HepG2 (cell line): ENCODE results near the gene SIT1. TPM values are rescaled to one million over a fixed set of nuclear protein-coding genes. Genes with fewer than 3 reads are reported as not detected.

ENCODE experiments used
- CEBPB ChIP-seq: IDR thresholded peaks from 2 replicates; pipeline ENCODE4 v1.6.1; 2011; ENCODE audit warnings: low read depth, low read length, improper control_type of control experiment, borderline replicate concordance
- CEBPZ ChIP-seq: IDR thresholded peaks from 2 replicates; pipeline ENCODE4 v1.6.1; 2012; ENCODE audit warnings: low read length, improper control_type of control experiment
- CREM ChIP-seq, 2 experiments: sonication (generic) in 1 of 2; formaldehyde crosslinking in 1 of 2; IDR thresholded peaks; 2 replicates each; pipeline versions ENCODE4 v1.4.0 to v1.6.1; 2016 to 2020; ENCODE audit warnings: antibody characterized with exemption in 1 of 2, mild to moderate bottlenecking in 1 of 2, missing genetic modification reagents in 1 of 2
- ELF4 ChIP-seq: sonication (generic); formaldehyde crosslinking; IDR thresholded peaks from 2 replicates; pipeline ENCODE4 v1.5.0; 2020; ENCODE audit warnings: missing genetic modification reagents, mild to moderate bottlenecking, moderate library complexity, borderline replicate concordance
- FOXJ3 ChIP-seq: sonication (generic); formaldehyde crosslinking; IDR thresholded peaks from 2 replicates; pipeline ENCODE4 v1.4.0; 2020; ENCODE audit warnings: missing genetic modification reagents, mild to moderate bottlenecking, borderline replicate concordance
- HMGXB3 ChIP-seq: sonication (generic); formaldehyde crosslinking; IDR thresholded peaks from 2 replicates; pipeline ENCODE4 v1.4.0; 2020; ENCODE audit warnings: missing genetic modification reagents, borderline replicate concordance
- HNF4A ChIP-seq: sonication (generic); formaldehyde crosslinking; IDR thresholded peaks from 2 replicates; pipeline ENCODE4 v1.4.0; 2020; ENCODE audit warnings: missing genetic modification reagents
- MAFF ChIP-seq: IDR thresholded peaks from 2 replicates; pipeline ENCODE4 v1.6.1; 2011; ENCODE audit warnings: low read depth, low read length, improper control_type of control experiment
- SRSF9 ChIP-seq: fragments of 200-400 bp; formaldehyde crosslinking; IDR thresholded peaks from 2 replicates; pipeline ENCODE4 v1.6.1; 2018; ENCODE audit warnings: borderline replicate concordance, mild to moderate bottlenecking, low read depth, low read length; ENCODE audit not compliant: insufficient read depth, poor library complexity, severe bottlenecking
- TBX3 ChIP-seq: fragments of 450-650 bp; IDR thresholded peaks from 2 replicates; pipeline ENCODE4 v1.6.1; 2017; ENCODE audit warnings: antibody characterized with exemption, mild to moderate bottlenecking, inconsistent platforms, borderline replicate concordance
- TRAFD1 ChIP-seq: sonication (generic); formaldehyde crosslinking; IDR thresholded peaks from 2 replicates; pipeline ENCODE4 v1.5.1; 2020; ENCODE audit warnings: missing genetic modification reagents, mild to moderate bottlenecking, borderline replicate concordance
- ZFP41 ChIP-seq: sonication (generic); formaldehyde crosslinking; IDR thresholded peaks from 2 replicates; pipeline ENCODE4 v1.4.0; 2020; ENCODE audit warnings: mild to moderate bottlenecking, missing genetic modification reagents, borderline replicate concordance
- ZFX ChIP-seq: sonication (generic); formaldehyde crosslinking; IDR thresholded peaks from 2 replicates; pipeline ENCODE4 v1.4.0; 2020; ENCODE audit warnings: mild to moderate bottlenecking, low read depth, missing genetic modification reagents, moderate library complexity
- ZMYM3 ChIP-seq: sonication (generic); formaldehyde crosslinking; IDR thresholded peaks from 2 replicates; pipeline ENCODE4 v1.5.1; 2020; ENCODE audit warnings: mild to moderate bottlenecking, missing genetic modification reagents
- ZNF20 ChIP-seq: sonication (generic); formaldehyde crosslinking; IDR thresholded peaks from 2 replicates; pipeline ENCODE4 v1.4.0; 2020; ENCODE audit warnings: mild to moderate bottlenecking, moderate library complexity, missing genetic modification reagents
- ZNF263 ChIP-seq: sonication (generic); formaldehyde crosslinking; IDR thresholded peaks from 2 replicates; pipeline ENCODE4 v1.4.0; 2020; ENCODE audit warnings: missing genetic modification reagents
- polyA plus RNA-seq, 8 experiments: library from polyadenylated mRNA; depleted of rRNA in 3 of 8; stranded (reverse) in 7 of 8; unstranded in 1 of 8; fragments of >200 nt; fragmentation: Illumina TruSeq in 4 of 8; extraction: Trizol in 4 of 8; gene quantifications; 2 replicates each; pipeline versions ENCODE4 v1.2.1 to v1.2.3, GENCODE V29; 2011 to 2016; ENCODE audit warnings: low read depth in 4 of 8, missing spikeins in 1 of 8, mixed read lengths in 1 of 8; ENCODE audit not compliant: insufficient read depth in 1 of 8
- total RNA-seq, 5 experiments: library from RNA; depleted of rRNA; stranded (reverse); fragments of >200 nt; fragmentation: Illumina TruSeq; extraction: Trizol; gene quantifications; 2 replicates each; pipeline ENCODE4 v1.2.3, GENCODE V29; 2016; ENCODE audit warnings: low read depth in 1 of 5

The SIT1 gene
- total and polyA plus RNA-seq, 2 of the 13 experiments (the other 11 are each of a cell fraction or from before 2014, with no cell fraction given): 0.09 to 6.7 TPM

DNA sequence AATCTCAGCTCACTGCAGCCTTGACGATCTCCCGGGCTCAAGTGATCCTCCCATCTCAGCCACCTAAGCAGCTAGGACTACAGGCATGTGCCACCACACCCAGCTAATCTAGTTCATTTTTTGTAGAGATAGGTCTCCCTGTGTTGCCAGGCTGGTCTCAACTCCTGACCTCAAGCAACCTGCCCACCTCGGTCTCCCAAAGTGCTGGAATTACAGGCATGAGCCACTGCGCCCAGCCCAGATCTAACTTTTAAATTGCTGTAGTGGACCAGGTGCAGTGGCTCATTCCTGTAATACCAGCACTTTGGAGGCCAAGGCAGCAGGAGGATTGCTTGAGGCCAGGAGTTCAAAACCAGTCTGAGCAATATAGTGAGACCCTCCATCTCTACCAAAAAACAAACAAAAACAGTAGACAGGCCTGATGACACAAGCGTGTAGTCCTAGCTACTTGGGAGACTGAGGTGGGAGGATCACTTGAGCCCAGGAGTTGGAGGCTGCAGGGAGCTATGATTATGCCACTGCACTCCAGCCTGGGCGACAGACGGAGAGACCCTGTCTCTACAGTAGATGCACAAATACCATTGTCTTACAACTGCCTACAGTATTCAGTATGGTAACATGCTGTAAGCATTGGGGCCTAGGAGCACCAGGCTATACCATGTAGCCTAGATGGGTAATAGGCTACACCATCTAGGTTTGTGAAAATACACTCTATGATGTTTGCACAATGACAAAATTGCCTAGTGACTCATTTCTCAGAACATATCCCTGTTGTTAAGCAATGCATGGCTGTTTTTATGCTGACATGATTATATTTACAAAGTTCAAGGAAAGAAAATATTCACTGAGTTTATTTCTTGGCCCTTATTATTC lies 1.5 kb upstream of the SIT1 start (continued):
- TF ChIP-seq CREM (IDR thresholded peaks at IDR 0.05): peak; percentile 30; the same call in 1 of the 2 replicates
- TF ChIP-seq CREM (CRISPR knock-in tag; IDR thresholded peaks at IDR 0.05): no peak
- no peak for TF ChIP-seq FOXJ3 (CRISPR knock-in tag)
- no peak for TF ChIP-seq ELF4 (CRISPR knock-in tag)
- peak; percentile 24; the same call in 1 of the 2 replicates for TF ChIP-seq ZMYM3
- peak; percentile 94 for TF ChIP-seq CEBPB
- TF ChIP-seq SRSF9: no peak
- no peak for TF ChIP-seq HMGXB3 (CRISPR knock-in tag)
- TF ChIP-seq HNF4A (CRISPR knock-in tag): no peak
- TF ChIP-seq TRAFD1 (CRISPR knock-in tag): no peak
- peak; percentile 99 for TF ChIP-seq MAFF
- no peak for TF ChIP-seq ZNF263
- TF ChIP-seq TBX3: no peak
- TF ChIP-seq ZFP41 (CRISPR knock-in tag): no peak
- 0 out of 2 replicates have a peak, but pooled peaks have one; percentile 31 for TF ChIP-seq ZFX
- no peak for TF ChIP-seq ZNF20 (CRISPR knock-in tag)
- TF ChIP-seq CEBPZ: no peak
